Inflammatory macrophage (primary cell): ENCODE measurements around the gene AFG3L2.

Experiments
- DNase-seq, 2 donors: peaks; one replicate each; pipeline ENCODE4 v3.0.0-alpha.2; 2020 to 2022

The AFG3L2 gene

DNA sequence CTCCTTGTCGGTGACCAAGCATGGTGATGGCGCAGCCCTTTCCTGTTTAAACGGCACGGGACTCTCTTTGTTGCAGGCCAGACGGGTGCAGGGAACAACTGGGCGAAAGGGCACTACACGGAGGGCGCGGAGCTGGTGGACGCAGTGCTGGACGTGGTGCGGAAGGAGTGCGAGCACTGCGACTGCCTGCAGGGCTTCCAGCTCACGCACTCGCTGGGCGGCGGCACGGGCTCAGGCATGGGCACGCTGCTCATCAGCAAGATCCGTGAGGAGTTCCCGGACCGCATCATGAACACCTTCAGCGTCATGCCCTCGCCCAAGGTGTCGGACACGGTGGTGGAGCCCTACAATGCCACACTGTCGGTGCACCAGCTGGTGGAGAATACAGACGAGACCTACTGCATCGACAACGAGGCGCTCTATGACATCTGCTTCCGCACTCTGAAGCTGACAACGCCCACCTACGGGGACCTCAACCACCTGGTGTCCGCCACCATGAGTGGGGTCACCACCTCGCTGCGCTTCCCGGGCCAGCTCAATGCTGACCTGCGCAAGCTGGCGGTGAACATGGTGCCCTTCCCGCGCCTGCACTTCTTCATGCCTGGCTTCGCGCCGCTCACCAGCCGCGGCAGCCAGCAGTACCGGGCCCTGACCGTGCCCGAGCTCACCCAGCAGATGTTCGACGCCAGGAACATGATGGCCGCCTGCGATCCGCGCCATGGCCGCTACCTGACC is 51.9 kb downstream of the AFG3L2 start:
- no peak for DNase-seq

DNA sequence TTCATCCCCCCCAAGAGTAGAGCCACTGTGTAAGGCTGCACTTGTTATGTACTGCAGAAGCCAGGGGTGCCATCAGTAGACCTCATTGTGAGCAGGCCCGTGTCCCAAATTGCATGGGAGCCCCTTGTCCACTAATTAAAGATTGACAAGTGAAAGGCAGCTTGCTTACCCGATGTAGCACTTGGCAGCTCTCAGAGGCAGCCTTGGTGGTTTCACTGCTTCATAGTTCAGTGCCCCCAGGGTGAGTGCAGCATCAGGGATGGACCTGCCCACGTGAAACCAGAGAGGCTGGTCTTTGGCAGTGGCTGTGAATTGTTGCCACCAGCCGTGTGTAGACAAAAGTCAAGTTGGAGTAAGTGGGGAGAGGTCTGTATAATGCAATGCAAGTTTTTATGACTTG is 55.7 kb downstream of the AFG3L2 start:
- DNase-seq: no peak

DNA sequence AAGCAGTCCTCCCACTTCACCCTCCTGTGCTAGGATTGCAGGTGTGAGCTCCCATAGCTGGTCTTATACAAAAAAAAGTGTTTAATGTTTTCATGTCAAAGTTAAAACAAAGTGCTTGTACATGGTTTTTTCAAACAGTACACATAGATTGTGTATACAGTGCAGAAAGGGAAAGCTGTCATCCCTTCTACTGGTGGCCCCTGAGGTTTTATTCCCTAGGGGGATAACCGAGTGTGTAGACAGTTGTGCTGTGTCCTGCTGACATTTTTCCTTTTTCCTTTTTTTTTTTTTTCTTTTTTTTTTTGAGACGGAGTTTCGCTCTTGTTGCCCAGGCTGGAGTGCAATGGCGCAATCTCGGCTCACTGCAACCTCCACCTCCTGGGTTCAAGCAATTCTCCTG is 58.2 kb downstream of the AFG3L2 start:
- DNase-seq: no peak

DNA sequence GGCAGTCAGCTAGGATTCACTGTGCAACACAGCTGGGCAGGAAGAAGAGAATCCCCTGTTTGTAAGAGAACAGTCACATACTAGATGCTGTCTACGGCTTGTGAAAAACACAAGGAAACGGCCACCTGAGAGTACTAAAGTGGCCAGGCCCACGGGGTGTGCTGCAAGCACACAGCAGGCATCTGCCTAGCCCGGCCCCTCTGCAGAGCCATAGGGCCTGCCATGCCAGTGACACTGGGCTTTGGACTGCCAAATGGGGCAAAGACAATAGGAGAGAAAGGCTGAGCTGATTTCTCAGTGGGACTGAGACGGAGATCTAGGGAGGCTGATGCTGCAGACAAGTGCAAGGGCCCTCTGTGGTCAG is 58.7 kb downstream of the AFG3L2 start:
- no peak for DNase-seq

DNA sequence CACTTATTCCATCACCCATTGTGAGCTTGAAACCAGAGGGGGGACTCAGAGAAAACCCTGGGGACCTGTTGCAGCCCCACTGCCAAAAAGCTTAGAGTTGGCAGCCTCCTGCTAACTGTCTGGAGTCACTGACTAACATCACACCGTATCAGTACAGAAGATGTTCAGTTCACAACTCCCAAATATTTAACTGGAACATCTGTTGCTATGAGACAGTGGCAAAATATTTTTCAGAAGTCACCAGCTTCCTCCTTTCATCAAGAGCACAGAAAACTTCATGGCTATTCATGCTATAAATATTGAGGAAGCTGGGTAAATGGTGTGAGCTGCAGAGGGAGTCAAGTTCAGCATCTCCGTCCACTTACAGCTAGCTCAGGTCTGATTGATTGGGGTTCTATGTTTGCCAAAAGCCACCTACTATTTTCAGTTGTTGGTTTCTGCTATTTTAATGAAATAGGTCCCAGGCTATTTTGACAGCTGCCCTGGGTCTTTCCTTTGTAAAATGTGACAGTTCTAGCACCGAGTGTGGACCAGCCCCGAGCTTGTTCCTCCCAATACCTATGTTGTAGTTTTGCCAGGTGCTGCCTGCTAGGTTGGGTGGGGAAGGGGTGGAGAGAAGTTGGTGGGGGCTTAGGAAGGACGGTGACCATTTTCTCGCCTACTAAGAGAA is 59.2 kb downstream of the AFG3L2 start:
- peak; percentile 70 to 81 for DNase-seq

DNA sequence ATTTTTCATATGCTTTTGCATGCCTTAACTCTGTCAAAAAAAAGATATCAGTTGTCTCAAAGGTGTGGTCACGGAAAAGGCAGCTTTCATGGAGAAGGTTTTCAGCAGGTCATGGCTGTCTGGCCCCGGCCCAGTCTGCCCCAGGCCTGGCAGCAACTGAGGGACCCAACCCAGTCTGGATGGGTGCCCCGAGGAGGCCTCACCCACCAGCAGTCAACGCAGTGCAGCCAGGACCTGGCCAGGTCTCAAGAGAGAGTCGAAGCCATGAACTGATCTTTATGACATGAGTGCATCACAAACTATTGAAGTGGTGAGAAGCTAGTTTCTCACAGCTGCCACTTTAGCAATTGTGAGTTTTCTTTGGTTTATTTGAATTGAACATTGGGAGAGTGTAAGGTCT is 61.1 kb downstream of the AFG3L2 start:
- no peak for DNase-seq

DNA sequence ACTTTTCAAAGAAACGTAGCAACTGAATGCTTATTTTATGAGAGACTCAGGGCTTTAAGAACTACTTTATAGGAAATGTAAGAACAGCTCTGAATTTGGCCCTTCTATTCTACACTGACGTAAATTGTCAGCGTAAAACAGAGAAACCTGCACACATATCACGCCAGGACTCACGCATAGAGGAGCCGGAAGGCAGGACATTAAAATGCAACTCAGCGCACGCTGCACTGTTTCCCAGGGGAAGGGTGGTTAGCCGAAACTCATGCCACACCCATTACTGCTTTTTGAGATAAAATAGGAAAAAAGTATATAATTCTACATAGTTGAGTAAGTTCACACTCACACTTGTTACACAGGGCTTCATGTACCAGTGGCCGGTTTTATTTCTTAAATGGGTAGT is 61.5 kb downstream of the AFG3L2 start:
- no peak for DNase-seq

DNA sequence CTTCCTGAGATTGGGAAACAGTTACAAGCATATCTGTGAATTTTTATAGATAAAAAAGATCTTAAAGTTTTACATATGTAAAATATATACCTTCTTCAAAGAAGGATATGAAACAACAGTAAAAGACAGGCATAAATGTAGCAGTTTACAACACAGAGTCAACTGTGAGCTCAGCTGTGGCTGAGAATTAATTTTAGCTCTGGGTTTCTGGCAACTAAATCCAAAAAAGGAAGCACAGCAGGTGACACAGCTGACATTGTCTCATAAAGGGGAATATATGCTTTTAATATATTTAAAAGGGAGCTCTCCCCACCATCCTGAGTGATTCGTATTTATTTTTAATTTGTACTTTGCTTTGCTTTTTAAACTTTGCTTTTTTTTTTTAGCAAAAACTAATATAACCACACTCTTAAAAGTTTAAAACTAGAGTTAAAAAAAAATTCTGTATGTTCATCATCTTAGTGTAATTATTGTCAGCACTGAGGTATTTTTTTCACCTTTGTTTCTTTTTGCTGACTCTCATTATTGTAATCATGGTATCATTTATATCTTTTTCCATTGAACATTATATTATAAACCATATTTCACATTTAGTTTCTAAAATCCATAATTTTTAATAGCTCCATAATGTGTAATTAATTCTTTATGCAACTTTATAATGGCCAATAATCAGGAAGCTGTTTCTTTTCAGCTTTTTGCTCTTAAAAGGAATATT is 62.3 kb downstream of the AFG3L2 start:
- peak; percentile 41 to 59 for DNase-seq

DNA sequence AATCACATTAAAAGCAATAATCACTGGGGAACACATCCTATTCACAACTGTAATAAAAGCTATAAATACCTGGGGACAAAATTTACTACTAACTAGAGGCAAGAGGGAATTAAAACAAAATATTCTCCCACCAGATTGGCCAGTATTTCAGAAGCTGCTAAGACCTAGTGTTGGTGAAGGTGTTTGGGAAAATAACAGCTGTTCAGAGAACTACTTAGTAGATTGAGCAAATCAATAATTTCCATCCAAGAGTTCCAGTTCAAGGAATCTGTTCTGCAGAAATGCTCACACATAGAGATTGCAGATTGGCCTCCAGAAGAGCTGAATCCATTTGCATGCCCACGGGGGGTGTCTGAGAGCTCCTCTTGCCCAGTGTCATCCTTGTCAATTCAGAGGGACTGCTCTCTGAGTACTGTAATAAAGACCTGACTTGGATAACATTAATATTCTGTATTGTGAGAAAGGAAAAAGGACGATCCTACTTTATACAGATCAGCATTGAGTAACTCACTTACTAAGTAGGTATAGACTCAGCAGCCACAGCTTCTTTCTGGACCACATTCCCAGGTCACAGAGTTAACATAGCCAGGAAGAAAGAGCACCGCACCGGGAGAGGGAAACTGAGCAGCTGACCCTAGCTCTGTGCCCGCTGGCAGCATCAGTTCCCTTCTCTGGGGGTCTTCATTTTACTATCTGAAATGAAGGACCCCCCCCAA is 63.3 kb downstream of the AFG3L2 start:
- no peak for DNase-seq

DNA sequence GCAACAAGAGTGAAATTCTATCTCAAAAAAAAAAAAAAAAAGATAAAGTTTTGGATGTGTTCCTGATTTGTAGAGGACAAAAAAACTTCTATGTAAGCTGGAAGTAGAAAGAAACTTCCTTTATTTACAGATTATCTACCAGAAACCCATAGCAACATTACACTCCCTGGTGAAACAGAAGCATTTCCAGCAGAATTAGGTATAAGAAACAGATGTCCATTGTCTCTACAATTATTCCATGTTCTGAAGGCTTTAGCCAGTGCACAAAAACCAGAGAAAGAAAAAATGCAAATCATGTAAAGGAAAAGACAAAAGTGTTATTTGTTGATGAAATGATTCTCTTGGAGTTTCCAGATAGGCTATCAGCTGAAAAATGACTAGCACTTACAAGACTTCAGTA is 64.1 kb downstream of the AFG3L2 start:
- DNase-seq: no peak

DNA sequence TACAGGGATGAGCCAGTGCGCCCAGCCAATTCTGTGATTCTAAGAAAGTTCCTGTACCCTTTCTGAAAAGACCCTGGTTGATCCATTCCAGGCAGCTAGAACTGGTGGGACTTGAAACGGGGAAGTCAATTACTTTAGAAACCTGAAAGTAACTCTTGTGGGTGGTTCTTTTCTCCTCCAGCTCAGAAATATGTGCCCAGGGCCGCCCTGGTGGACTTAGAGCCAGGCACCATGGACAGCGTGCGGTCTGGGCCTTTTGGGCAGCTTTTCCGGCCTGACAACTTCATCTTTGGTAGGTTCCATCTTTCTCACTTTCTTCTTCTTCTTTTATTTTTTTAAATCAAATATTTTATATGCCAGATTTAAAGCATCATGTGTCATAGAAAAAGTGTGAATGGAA is 66.3 kb downstream of the AFG3L2 start:
- DNase-seq: peak in 1 of 2 donors; percentile 18

DNA sequence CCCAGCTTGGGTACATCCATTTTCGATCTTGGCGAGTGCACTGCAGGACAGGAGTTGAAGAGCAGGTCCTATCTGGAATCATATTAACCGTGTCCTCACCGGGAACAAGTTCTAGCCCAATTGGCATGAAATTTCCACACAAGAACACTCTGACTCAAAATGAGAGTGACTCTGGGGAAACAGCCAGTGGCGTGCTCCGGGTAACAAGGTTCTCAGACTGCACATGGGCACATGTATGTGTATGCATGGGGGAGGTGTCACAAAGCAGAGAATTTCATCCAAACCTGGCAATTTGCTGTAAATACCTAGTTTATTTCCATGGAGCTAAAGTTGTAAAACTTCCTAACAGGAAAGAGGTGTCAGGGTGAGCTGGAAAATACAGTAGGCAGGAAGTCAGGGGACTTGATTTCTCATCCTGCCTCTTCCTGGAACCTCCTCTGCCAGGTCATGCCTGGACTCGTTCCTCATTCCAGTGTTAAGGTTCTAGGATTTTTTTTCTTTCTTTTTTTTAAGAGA is 67.3 kb downstream of the AFG3L2 start:
- DNase-seq: peak; percentile 43

DNA sequence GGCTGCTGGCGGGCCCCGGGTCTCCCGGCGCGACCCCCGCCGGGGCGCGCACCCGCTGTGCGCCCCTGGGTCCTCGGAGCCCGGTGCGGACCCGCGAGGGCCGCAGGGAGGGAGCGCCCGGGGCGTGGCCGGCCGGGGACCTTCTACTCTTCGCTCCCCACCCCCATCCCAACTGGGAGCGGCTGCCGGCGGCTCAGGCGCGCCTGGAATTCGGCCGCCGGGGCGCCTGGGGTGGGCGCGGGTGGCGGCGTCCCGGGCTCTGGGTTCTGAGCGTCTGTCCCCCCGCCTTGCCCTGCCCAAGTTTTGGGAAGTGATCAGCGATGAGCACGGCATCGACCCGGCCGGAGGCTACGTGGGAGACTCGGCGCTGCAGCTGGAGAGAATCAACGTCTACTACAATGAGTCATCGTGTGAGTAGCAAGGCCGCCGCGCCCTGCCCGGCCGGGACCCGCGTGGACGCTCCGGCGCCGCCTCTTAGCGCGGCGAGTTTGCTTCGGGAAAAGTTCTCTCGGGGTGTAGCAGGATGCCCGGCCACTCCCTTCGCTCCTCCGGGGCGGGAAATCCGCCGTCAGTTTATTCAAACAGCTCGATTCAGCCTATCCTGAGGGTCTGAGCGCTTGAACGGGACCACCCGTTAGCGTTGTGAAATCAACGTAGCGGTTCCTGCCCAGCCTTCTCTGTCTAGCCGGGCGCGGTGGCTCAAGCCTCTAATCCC is 68.5 kb downstream of the AFG3L2 start:
- DNase-seq: peak; percentile 90 to 93

DNA sequence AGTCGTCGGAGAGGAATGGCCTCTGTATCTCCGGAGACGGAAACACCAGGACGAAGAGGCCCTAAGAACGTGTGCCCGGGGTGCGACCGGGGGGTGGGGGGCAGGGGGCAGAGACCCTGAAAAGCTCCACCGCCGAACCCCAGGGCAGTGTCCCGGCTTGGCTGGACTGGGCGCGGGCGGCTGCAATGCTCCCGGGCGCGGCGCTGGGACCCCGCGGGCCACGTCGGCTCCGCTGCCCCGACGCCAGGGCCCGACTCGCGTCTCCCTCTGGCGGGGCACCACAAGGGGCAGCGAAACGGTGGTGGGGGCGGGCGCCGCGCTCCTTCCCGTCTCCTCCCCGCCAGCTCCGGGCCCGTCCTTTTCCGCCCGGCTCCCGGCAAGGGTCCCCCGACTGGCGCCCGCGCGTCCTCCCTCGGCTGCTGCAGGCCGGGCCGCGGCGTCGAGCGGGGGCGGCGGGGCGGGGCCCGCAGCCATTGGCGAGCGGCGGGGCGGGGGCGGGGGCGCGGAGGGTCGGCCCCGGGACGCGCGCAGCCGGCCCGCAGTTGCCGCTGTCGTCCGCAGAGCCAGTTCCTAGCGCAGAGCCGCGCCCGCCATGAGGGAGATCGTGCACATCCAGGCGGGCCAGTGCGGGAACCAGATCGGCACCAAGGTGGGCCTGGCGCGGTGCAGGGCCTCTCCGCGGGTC is 69.2 kb downstream of the AFG3L2 start, which contains the start of gene TUBB6:
TUBB6 (plus strand) TSS at position 541 of the 685 bp plus-strand sequence; CDS start at position 593, 52 bp downstream.
- peak; percentile 83 to 92 for DNase-seq

DNA sequence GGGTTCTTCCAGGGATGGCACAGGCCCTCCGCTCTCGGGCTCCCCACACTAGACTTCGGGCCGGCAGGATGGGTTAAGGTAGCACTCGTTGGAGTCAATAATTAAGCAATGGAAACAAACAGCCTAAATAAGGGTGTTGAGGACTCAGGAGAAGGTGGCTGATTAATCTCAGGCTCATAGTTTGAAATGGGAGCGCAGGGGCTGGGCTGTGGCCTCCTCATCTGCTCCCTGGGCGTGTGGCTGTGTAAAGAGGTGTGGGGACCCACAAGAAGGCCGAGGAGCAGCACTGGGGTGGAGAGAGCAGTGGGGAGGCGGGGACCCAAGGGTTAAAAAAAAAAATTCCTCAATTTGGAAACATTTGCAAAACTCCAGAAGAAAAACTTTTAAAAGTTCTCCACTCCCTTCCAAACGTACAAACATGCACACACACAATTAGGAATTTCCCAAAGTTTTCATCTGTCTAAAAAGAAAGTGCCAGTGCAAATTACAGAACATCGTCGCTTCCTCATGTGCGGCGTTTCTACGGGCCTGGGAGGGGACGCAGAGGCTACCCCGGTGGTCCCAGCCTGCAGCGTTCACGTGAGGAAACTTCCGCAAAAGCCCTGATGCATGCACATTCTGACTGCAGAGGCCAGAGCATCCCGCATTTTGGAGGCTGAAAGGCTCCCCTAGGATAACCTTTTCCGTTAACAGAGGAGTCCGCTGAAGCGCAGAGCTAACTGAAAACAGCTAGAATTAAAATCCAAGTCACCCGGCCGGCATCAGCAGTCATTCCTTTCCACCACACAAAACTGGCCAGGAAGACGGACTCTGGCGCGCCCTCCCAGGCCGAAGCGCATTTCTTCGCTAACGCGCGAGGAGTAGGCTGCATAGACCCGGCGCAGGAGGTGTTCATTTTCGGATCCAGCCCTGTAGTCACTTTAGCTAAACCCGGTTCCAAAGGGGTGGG is 70.0 kb downstream of the AFG3L2 start:
- DNase-seq: peak; percentile 53 to 59

DNA sequence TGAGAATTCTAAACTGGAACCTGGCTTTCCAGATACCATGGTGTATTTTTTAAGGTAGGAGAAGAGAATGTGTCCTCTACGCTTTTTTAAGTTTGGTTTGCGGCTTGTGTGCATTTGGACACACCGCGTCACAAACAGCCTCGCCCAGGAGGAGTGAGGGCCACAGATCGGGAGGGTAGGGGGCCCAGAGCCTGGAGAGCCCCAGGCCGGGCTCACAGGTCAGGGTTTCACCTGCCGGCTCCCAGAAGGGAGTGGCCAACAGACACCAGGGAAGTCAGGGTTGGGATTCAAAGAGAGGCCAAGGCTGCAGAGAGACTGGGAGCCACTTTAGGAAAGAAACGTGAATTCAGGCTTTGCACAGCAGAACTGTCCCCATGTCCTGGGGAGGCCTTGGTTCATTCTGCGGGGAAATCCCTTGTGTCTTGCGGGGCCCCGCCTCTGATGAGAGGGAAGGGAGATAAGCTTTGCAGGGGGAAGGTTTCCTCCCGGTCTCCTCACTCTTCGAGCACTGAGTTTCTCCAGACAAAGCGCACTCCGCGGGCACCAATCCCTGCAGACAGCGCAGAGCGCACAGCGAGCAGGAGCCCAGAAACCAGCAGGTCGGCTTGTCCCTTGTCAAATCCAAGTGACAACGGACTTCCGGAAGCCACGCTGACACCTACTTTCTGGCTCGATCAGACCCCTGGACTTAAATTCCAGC is 70.9 kb downstream of the AFG3L2 start:
- DNase-seq: no peak

DNA sequence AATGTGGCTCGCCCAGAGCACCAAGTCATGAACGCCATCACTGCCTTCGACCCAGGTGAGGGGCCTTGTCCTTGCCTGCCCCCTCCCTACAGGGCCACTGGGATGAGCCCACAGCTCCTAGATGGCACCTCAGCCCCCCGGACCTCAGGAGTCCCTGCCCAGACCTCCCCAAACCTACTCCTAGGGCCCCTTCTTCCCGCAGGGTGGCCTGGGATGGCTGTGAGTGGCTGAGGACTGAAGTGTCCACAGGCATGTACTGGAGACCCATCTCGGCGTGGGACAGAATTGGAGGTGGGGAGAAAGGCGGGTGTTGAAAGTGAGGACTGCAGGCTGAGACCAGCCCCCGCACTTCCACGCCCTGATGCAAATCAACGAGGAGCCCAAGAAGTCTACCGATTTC is 71.8 kb downstream of the AFG3L2 start:
- DNase-seq: no peak

DNA sequence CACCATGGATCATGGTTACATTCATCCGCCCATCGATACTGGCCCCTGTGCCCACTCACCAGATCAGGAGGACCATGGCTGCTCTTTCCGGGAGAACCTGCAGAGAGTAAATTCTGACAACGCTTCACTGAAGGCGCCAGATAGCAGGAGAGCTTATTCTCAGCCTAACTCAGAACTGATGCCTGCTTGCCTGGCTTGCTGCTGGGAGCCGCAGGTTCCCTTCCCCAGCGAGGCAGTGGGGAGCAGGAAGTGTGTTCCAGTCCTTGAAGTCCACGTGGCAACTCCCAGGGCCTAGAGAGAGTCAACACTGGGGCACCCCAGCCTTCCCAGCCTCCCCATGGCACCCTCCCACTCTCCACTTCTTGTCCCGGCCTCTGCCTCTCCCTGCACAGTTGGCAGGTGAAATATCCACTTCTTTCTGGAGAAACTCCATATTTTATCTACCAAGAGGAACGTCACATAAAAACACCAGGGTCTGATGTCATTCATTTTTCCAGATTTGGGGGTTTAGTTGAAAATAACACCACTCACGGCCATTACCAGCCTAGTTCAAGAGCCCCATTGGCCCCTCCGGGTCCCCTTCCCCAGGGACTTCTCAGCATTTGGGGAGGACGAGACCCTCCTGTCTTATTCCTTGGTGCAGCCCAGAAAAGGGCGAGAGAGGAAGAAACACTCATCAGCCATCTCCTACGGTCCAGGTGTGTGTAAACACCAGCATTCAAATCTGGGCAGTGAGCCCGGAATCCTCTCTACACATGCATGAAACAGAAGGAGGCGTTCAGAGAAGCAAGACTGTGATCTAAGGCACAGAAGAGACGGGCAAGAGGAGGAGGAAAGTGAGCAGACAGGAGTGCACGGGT is 72.4 kb downstream of the AFG3L2 start:
- no peak for DNase-seq
